Mesothelial cell of epicardium (in vitro differentiated cells): Measurements from ENCODE around the gene GALNT9. TPM values are rescaled to one million over a fixed set of nuclear protein-coding genes. Genes with fewer than 3 reads are reported as not detected.

Experiments used
- DNase-seq, 2 experiments: peaks; one replicate each; pipeline ENCODE4 v3.0.0; 2021; ENCODE audit warnings: low spot score in 2 of 2; ENCODE audit not compliant: unreplicated experiment in 2 of 2
- H3K27ac Mint-ChIP-seq: 2 replicates; pipeline ENCODE4 v1.8.0; 2021; ENCODE audit warnings: mixed read lengths
- H3K27me3 Mint-ChIP-seq: 2 replicates; pipeline ENCODE4 v1.8.0; 2021; ENCODE audit warnings: low read depth, mixed read lengths
- H3K36me3 Mint-ChIP-seq: 2 replicates; pipeline ENCODE4 v1.8.0; 2021; ENCODE audit warnings: mixed read lengths
- H3K4me1 Mint-ChIP-seq: 2 replicates; pipeline ENCODE4 v1.8.0; 2021; ENCODE audit warnings: mixed read lengths
- H3K4me3 Mint-ChIP-seq: 2 replicates; pipeline ENCODE4 v1.8.0; 2021; ENCODE audit warnings: mild to moderate bottlenecking, moderate library complexity, mixed read lengths
- H3K9me3 Mint-ChIP-seq: 2 replicates; pipeline ENCODE4 v1.8.0; 2021; ENCODE audit warnings: mixed read lengths
- CTCF ChIP-seq: fragments of 200-600 bp; sonication (generic); IDR thresholded peaks from one replicate; pipeline ENCODE4 v1.5.0; 2021; ENCODE audit warnings: antibody characterized with exemption; ENCODE audit not compliant: unreplicated experiment
- total RNA-seq: library from RNA; stranded (reverse); gene quantifications from 3 replicates; pipeline ENCODE4 v1.2.1, GENCODE V29; 2021

GALNT9 gene
- total RNA-seq, 1 donor from 2014 or later: 4.8 TPM

GRCh38 chr12:132236930-132237771 lies 92.2 kb downstream of the GALNT9 start:
- no peaks in the 10 kb centered on the region for H3K9me3 Mint-ChIP-seq
- DNase-seq: no peak
- H3K4me1 Mint-ChIP-seq: peaks cover 2% of the 10 kb centered on the region
- no peak for TF ChIP-seq CTCF
- H3K27ac Mint-ChIP-seq: no peak overlapping the region
- H3K36me3 Mint-ChIP-seq: no peaks in the 10 kb centered on the region
- peaks cover 23% of the 10 kb centered on the region for H3K27me3 Mint-ChIP-seq
- H3K4me3 Mint-ChIP-seq: no peak overlapping the region

- Mint-ChIP-seq H3K4me3 (no peak overlapping the region), H3K36me3 (no peaks in the 10 kb centered on the region), H3K27me3 (peaks cover 23% of the 10 kb centered on the region), H3K27ac (no peak overlapping the region), H3K9me3 (no peaks in the 10 kb centered on the region), H3K4me1 (peaks cover 2% of the 10 kb centered on the region)
- no peak for TF ChIP-seq CTCF
- DNase-seq: no peak
Observed at GRCh38 chr12:132236129-132236929, 93.1 kb downstream of the GALNT9 start.

GRCh38 chr12:132235116-132235820 lies 94.1 kb downstream of the GALNT9 start:
- Mint-ChIP-seq H3K36me3 (no peaks in the 10 kb centered on the region), H3K27me3 (peaks cover 27% of the 10 kb centered on the region), H3K4me1 (peaks cover 2% of the 10 kb centered on the region), H3K9me3 (no peaks in the 10 kb centered on the region), H3K4me3 (no peak overlapping the region), H3K27ac (no peak overlapping the region)
- TF ChIP-seq CTCF: no peak
- DNase-seq: no peak

GRCh38 chr12:132230381-132230780 lies 99.0 kb downstream of the GALNT9 start:
- TF ChIP-seq CTCF: no peak
- Mint-ChIP-seq H3K27me3 (peaks cover 29% of the 10 kb centered on the region), H3K4me1 (no peaks in the 10 kb centered on the region), H3K27ac (no peak overlapping the region), H3K4me3 (no peak overlapping the region), H3K9me3 (no peaks in the 10 kb centered on the region), H3K36me3 (no peaks in the 10 kb centered on the region)
- no peak for DNase-seq

GRCh38 chr12:132229926-132230325 lies 99.5 kb downstream of the GALNT9 start:
- no peak for TF ChIP-seq CTCF
- Mint-ChIP-seq H3K4me1 (no peaks in the 10 kb centered on the region), H3K27me3 (peaks cover 25% of the 10 kb centered on the region), H3K27ac (no peak overlapping the region), H3K9me3 (no peaks in the 10 kb centered on the region), H3K36me3 (no peaks in the 10 kb centered on the region), H3K4me3 (no peak overlapping the region)
- DNase-seq: no peak
